ENCODE measurements around the gene CAPG. TPM values are rescaled to one million over a fixed set of nuclear protein-coding genes. Genes with fewer than 3 reads are reported as not detected.

Gene CAPG
- polyA plus RNA-seq, 1 donor from 2014 or later, result not detected

- no peak overlapping the region for H2AFZ ChIP-seq (ENCODE audit: low read depth, low read length)
- no peak overlapping the region for H3K4me3 ChIP-seq (ENCODE audit: low read length)
- no peaks in the 10 kb centered on the region for H4K20me1 ChIP-seq (ENCODE audit: insufficient read depth)
- H3K79me2 ChIP-seq (replicated peaks; ENCODE audit: insufficient read depth, low read length), result no peaks in the 10 kb centered on the region
- H3K27me3 ChIP-seq (ENCODE audit: insufficient read depth, low read depth, low read length), result no peaks in the 10 kb centered on the region
- H3K4me2 ChIP-seq (ENCODE audit: low read length), result no peak overlapping the region
- H3K27ac ChIP-seq (ENCODE audit: low read length), result no peak overlapping the region
- no peaks in the 10 kb centered on the region for H3K36me3 ChIP-seq (ENCODE audit: insufficient read depth, low read length)
- H3K9ac ChIP-seq (ENCODE audit: low read length), result no peak overlapping the region
- no peaks in the 10 kb centered on the region for H3K9me2 ChIP-seq (ENCODE audit: insufficient read depth, low read length)
- no peak for TF ChIP-seq EZH2 (IDR thresholded peaks at IDR 0.05; ENCODE audit: borderline replicate concordance, insufficient read depth, low read length, poor library complexity, severe bottlenecking)
- no peak for TF ChIP-seq TAF1 (IDR thresholded peaks at IDR 0.05; ENCODE audit: low read depth)
- TF ChIP-seq EP300 (conservative IDR thresholded peaks at IDR 0.05; ENCODE audit: poor library complexity, severe bottlenecking), result no peak
- no peak for TF ChIP-seq SMC3 (conservative IDR thresholded peaks at IDR 0.05; ENCODE audit: poor library complexity)
- no peak for TF ChIP-seq CTCF (IDR thresholded peaks at IDR 0.05; ENCODE audit: poor library complexity, severe bottlenecking)
- TF ChIP-seq MXI1 (conservative IDR thresholded peaks at IDR 0.05; ENCODE audit: poor library complexity, severe bottlenecking), result no peak
- TF ChIP-seq POLR2AphosphoS5 (IDR thresholded peaks at IDR 0.05), result no peak
- TF ChIP-seq RAD21 (conservative IDR thresholded peaks at IDR 0.05), result no peak
- no peak for TF ChIP-seq REST (IDR thresholded peaks at IDR 0.05; ENCODE audit: borderline replicate concordance)
- H3F3A ChIP-seq (ENCODE audit: insufficient read depth, low read length, poor library complexity, severe bottlenecking), result no peaks in the 10 kb centered on the region
- H3K9me3 ChIP-seq (ENCODE audit: low read length), result no peaks in the 10 kb centered on the region
Observed at GRCh38 chr2:85444629-85445172, 34.5 kb upstream of the CAPG start.

- H3K9ac ChIP-seq (ENCODE audit: low read length), result no peak overlapping the region
- no peaks in the 10 kb centered on the region for H3K9me2 ChIP-seq (ENCODE audit: insufficient read depth, low read length)
- H3K9me3 ChIP-seq (ENCODE audit: low read length), result no peaks in the 10 kb centered on the region
- H4K20me1 ChIP-seq (ENCODE audit: insufficient read depth), result no peaks in the 10 kb centered on the region
- no peak overlapping the region for H3K27ac ChIP-seq (ENCODE audit: low read length)
- H3K4me2 ChIP-seq (ENCODE audit: low read length), result no peak overlapping the region
- no peak for TF ChIP-seq EP300 (conservative IDR thresholded peaks at IDR 0.05; ENCODE audit: poor library complexity, severe bottlenecking)
- TF ChIP-seq EZH2 (IDR thresholded peaks at IDR 0.05; ENCODE audit: borderline replicate concordance, insufficient read depth, low read length, poor library complexity, severe bottlenecking), result no peak
- no peak for TF ChIP-seq POLR2AphosphoS5 (IDR thresholded peaks at IDR 0.05)
- no peak for TF ChIP-seq TAF1 (IDR thresholded peaks at IDR 0.05; ENCODE audit: low read depth)
- no peak for TF ChIP-seq MXI1 (conservative IDR thresholded peaks at IDR 0.05; ENCODE audit: poor library complexity, severe bottlenecking)
- no peak for TF ChIP-seq SMC3 (conservative IDR thresholded peaks at IDR 0.05; ENCODE audit: poor library complexity)
- TF ChIP-seq RAD21 (conservative IDR thresholded peaks at IDR 0.05), result no peak
- no peak for TF ChIP-seq CTCF (IDR thresholded peaks at IDR 0.05; ENCODE audit: poor library complexity, severe bottlenecking)
- H3K36me3 ChIP-seq (ENCODE audit: insufficient read depth, low read length), result no peaks in the 10 kb centered on the region
- H3K27me3 ChIP-seq (ENCODE audit: insufficient read depth, low read depth, low read length), result no peaks in the 10 kb centered on the region
- H3K4me3 ChIP-seq (ENCODE audit: low read length), result no peak overlapping the region
- no peak overlapping the region for H2AFZ ChIP-seq (ENCODE audit: low read depth, low read length)
- H3K79me2 ChIP-seq (replicated peaks; ENCODE audit: insufficient read depth, low read length), result no peaks in the 10 kb centered on the region
- H3F3A ChIP-seq (ENCODE audit: insufficient read depth, low read length, poor library complexity, severe bottlenecking), result no peaks in the 10 kb centered on the region
Observed at GRCh38 chr2:85441864-85442263, 31.7 kb upstream of the CAPG start.
